Right kidney (tissue), 1 donor: ENCODE data around the gene KRABD2.
"Not testable (repeated sequence)": the region's sequence is repeated elsewhere in the genome, so short reads cannot be mapped to it uniquely, and the experiment has no call there.

ENCODE experiments used
- DNase-seq: peaks from one replicate; pipeline ENCODE4 v3.0.0-alpha.2; 2016

Gene KRABD2

GRCh38 chr17:8376271-8377067 lies at the start of gene KRABD2:
Gene KRABD2 (minus strand): TSS chr17:8376704.
- DNase-seq = peak; percentile 88

GRCh38 chr17:8421571-8421970 lies 45.1 kb upstream of the KRABD2 start:
- DNase-seq = no peak

GRCh38 chr17:8420041-8420934 lies 43.8 kb upstream of the KRABD2 start:
- DNase-seq = peak; percentile 8

GRCh38 chr17:8419305-8419704 lies 42.8 kb upstream of the KRABD2 start:
- DNase-seq = no peak

GRCh38 chr17:8418471-8418870 lies 42.0 kb upstream of the KRABD2 start:
- no peak for DNase-seq

- DNase-seq = no peak
Observed at GRCh38 chr17:8417806-8418205, 41.3 kb upstream of the KRABD2 start.

- no peak for DNase-seq
Observed at GRCh38 chr17:8413938-8414337, 37.4 kb upstream of the KRABD2 start.

GRCh38 chr17:8413328-8413727 lies 36.8 kb upstream of the KRABD2 start:
- DNase-seq = no peak

GRCh38 chr17:8412089-8412488 lies 35.6 kb upstream of the KRABD2 start:
- no peak for DNase-seq

- DNase-seq = no peak
Observed at GRCh38 chr17:8410883-8411238, 34.4 kb upstream of the KRABD2 start.

GRCh38 chr17:8409966-8410882 lies 33.7 kb upstream of the KRABD2 start:
- peak; percentile 61 for DNase-seq

- no peak for DNase-seq
Observed at GRCh38 chr17:8408371-8408770, 31.9 kb upstream of the KRABD2 start.

- no peak for DNase-seq
Observed at GRCh38 chr17:8406174-8406573, 29.7 kb upstream of the KRABD2 start.

GRCh38 chr17:8405499-8406016 lies 29.1 kb upstream of the KRABD2 start:
- DNase-seq = no peak

- DNase-seq = no peak
Observed at GRCh38 chr17:8402921-8403536, 26.5 kb upstream of the KRABD2 start.

GRCh38 chr17:8401107-8401506 lies 24.6 kb upstream of the KRABD2 start:
- no peak for DNase-seq

- DNase-seq = no peak
Observed at GRCh38 chr17:8398980-8399379, 22.5 kb upstream of the KRABD2 start.

GRCh38 chr17:8397636-8398035 lies 21.1 kb upstream of the KRABD2 start, which contains the start of gene RNF222:
Gene RNF222 (minus strand): TSS chr17:8397827. CDS start chr17:8393461, 4,366 bp downstream.
- no peak for DNase-seq

GRCh38 chr17:8394497-8394896 lies 18.0 kb upstream of the KRABD2 start:
- DNase-seq = not testable (repeated sequence)

- no peak for DNase-seq
Observed at GRCh38 chr17:8393470-8394231, 17.1 kb upstream of the KRABD2 start.
